Brain pericyte (primary cell): ENCODE measurements around the gene MS4A3.
"Not testable (repeated sequence)": the region's sequence is repeated elsewhere in the genome, so short reads cannot be mapped to it uniquely, and the experiment has no call there.

ENCODE experiments used
- DNase-seq: peaks from one replicate; pipeline ENCODE4 v3.0.0-alpha.2; 2012; ENCODE audit warnings: low read depth, low spot score

MS4A3 gene

DNA sequence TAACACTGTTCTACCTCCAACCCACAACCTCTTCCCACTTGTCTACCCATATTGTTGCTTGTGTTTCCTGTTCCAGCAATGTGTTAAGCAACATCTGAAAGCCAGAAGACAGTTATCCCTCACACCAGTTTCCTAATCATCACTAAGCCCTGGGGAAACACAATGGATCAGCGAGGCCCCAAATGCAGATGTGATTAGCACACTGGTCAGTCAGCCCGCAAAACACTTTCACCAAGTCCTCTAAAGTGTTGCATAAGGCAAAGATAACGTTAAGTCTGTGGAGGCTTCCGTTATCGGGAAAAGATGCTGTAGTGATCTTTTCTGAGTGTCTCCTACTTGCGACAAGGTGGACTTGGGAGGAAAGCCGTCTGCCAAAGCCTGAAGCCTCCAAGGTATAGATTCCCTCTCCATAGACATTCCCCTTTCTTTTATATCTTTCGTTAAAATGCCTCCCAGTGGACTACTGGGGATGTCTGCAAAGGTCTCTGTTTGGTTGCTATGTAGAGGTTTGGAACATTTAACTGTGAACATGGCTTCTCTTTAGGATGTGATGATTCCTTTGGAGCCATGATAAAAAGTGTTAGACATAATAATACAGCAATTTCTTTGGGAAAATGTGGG, at the start of gene MS4A3:
TSS of gene MS4A3 (plus strand) at position 317 of the 621 bp plus-strand sequence. CDS start 4,496 bp downstream, outside the sequence.
- DNase-seq: no peak

- no peak for DNase-seq
Observed at GRCh38 chr11:60016881-60017280, 39.6 kb upstream of the MS4A3 start, which contains the start of gene OOSP4B. Gene OOSP4B (plus strand): TSS chr11:60017181.

- no peak for DNase-seq
Observed at GRCh38 chr11:60018058-60018457, 38.4 kb upstream of the MS4A3 start.

DNA sequence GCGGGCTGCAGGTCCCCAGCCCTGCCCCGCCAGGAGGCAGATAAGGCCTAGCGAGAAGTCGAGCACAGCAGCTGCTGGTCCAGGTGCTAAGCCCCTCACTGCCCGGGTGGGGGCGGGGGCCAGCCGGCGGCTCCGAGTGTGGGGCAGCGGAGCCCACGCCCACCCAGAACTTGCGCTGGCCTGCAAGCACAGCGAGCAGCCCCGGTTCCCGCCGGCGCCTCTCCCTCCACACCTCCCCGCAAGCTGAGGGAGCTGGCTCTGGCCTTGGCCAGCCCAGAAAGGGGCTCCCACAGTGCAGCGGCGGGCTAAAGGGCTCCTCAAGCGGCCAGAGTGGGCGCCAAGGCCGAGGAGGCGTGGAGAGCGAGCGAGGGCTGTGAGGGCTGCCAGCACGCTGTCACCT, 36.1 kb upstream of the MS4A3 start:
- DNase-seq: not testable (repeated sequence)

DNA sequence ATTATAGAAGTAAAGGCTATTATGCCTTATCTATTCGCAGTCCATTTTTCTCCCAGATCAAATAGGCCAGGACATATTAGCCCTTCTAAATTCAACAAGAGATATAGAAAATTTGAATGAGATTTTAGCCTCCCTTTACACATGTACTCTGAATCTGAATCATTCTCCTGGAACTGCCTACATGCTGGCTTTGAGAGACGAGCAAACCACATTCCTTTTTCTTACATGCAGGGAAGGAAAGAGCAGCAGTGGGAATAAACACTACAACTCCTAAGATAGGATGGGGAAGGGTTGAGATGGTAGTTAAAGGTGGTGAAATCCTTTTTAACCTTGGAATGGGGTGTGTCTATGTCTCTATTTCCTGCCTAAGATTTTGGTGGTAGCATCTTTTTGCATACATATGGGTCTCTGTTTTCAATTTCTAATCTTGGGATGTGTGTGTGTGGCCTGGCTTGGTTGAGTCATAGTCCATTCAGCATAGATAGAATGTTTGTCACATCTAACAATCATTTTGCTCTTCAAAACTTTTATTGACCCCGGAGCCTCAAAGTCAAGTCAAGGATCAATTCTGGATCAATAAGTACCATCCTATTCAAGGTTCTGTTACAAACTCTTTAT, 27.3 kb upstream of the MS4A3 start:
- DNase-seq: no peak

- no peak for DNase-seq
Observed at GRCh38 chr11:60040109-60040508, 16.4 kb upstream of the MS4A3 start, which contains the start of gene OOSP2. Gene OOSP2 (plus strand): TSS chr11:60040409. CDS start chr11:60040460, 51 bp downstream.

- not testable (repeated sequence) for DNase-seq
Observed at GRCh38 chr11:60050422-60050821, 6.0 kb upstream of the MS4A3 start.

DNA sequence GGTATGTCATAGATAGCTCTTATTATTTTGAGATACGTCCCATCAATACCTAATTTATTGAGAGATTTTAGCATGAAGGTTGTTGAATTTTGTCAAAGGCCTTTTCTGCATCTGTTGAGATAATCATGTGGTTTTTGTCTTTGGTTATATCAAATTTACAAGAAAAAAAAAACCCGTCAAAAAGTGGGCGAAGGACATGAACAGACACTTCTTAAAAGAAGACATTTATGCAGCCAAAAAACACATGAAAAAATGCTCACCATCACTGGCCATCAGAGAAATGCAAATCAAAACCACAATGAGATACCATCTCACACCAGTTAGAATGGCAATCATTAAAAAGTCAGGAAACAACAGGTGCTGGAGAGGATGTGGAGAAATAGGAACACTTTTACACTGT, 5.6 kb upstream of the MS4A3 start:
- not testable (repeated sequence) for DNase-seq

DNA sequence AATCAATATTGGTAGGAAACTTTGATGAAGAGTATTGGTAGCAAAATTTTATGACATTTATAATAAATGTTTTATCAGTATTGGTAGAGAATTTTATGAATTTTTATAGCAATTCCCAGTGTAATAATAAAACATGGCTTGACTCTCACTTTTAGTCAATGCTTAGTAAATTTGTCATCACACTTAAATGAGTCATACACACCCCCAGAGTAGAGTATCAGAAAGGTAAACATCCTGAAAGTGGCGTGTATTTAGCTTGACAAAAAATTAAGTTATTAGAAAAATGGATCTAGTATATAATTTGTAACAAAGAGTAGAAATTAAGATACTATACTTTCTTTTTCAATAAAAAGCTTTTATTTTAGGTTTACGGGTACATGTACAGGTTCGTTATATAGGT, 2.6 kb downstream of the MS4A3 start:
- no peak for DNase-seq

- DNase-seq: no peak
Observed at GRCh38 chr11:60059521-60060240, 3.2 kb downstream of the MS4A3 start.

GRCh38 chr11:60064111-60064510, 7.6 kb downstream of the MS4A3 start:
- no peak for DNase-seq

GRCh38 chr11:60065801-60066200, 9.3 kb downstream of the MS4A3 start:
- no peak for DNase-seq

DNA sequence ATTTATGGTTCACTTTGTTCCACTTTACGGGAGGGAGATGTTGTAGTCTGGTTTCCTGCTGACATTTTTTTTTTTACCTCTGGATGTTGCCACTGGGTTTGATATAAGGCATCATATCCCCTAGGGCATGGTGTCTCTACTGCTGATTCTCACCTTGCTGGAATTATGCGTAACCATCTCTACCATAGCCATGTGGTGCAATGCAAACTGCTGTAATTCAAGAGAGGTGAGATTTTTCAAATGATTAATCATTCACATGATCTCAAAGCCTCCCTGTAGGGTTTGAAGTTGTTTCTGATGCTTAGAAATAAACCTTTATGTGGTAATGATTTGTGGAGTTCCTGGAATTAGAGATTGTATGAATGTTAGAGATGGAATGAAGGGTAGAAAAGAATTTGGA, 13.0 kb downstream of the MS4A3 start:
- DNase-seq: no peak

- not testable (repeated sequence) for DNase-seq
Observed at GRCh38 chr11:60071644-60072043, 15.2 kb downstream of the MS4A3 start.

DNA sequence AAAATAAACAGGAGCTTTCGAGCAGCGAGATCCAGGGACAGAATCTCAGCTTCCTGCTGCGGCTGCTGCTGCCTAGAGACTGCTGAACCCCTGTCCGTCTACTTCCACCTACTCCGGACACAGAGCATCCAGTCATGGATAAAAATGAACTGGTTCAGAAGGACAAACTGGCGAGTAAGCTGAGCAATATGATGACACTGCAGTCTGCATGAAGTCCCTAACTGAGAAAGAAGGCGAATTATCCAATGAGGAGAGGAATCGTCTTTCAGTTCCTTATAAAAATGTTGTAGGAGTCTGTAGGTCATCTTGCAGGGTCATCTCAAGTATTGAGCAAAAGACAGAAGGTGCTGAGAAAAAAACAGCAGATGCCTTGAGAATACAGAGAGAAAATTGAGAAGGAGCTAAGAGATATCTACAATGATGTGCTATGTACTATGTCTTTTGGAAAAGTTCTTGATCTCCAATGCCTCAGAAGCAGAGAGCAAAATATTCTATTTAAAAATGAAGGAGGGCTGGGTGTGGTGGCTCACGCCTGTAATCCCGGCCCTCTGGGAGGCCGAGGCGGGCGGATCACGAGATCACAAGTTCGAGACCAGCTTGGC, 20.9 kb downstream of the MS4A3 start:
- no peak for DNase-seq

DNA sequence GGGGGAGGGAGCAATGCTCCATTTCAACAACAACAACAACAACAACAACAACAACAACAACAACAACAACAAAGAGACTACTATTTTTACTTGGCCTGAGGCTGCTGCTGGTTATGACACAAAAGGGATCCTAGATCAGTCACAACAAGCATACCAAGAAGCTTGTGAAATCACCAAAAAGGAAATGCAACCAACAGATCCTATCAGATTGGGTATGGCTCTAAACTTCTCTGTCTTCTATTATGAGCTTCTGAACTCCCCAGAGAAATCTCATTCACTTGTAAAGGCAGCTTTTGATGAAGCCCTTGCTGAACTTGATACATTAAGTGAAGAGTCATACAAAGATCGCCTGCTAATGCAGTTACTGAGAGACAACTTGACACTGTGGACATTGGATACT, 21.5 kb downstream of the MS4A3 start:
- no peak for DNase-seq

DNA sequence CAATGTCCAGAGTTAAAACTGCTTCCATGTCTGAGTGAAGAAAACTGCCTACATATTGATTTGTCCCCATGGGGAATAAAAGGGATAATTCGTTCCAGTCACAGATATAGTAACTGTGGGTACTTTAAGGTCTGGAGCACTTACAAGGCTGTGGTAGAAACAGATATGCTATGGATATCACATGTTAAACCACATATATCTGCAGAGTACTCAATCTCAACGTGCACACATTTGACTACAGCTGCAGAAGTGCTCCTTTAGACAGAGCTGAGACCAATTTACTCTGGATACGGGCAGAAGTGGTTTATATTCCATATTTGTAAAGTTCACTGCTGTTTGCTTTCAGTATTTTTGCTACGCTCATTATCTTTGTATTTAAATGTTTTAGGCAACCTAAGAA, 22.3 kb downstream of the MS4A3 start:
- no peak for DNase-seq

GRCh38 chr11:60080535-60080934, 24.1 kb downstream of the MS4A3 start:
- DNase-seq: no peak

GRCh38 chr11:60084631-60085273, 28.3 kb downstream of the MS4A3 start:
- DNase-seq: no peak

DNA sequence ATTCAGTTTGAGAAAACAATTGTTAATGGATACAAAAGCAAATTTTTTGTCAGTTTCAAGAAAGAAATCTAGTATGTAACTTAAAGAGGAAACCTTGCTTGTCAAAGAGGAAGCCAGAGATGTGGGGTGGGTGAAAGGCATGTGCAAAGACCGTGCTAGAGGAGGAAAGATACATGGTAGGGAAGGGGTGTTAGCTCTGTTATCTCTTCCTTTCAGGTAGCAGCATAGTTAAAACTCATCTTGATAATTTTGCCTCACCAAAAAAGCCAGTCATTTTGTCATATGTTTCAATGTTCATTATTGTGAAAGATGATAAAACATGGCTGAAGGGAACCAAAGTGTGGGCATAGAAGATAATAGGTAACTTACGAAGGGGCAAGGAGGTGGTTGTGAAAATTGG, 29.4 kb downstream of the MS4A3 start:
- DNase-seq: no peak

GRCh38 chr11:60087239-60087638, 30.8 kb downstream of the MS4A3 start:
- DNase-seq: no peak

DNA sequence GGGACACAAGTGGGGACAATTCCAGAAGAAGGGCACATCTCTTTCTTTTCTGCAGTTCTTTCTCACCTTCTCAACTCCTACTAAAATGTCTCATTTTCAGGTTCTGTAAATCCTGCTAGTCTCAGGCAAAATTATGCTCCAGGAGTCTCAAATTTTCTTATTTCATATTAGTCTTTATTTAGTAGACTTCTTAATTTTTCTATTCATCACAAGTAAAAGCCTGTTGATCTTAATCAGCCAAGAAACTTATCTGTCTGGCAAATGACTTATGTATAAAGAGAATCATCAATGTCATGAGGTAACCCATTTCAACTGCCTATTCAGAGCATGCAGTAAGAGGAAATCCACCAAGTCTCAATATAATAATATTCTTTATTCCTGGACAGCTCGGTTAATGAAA, 31.9 kb downstream of the MS4A3 start, which contains the start of gene MS4A2:
TSS of gene MS4A2 (plus strand) at position 301 of the 400 bp plus-strand sequence. CDS start 102 bp downstream, outside the sequence.
- DNase-seq: no peak
